NCI-H226 (cell line): ENCODE measurements around the gene KRT86.
"Not testable (repeated sequence)": the region's sequence is repeated elsewhere in the genome, so short reads cannot be mapped to it uniquely, and the experiment has no call there.

ENCODE experiments used
- DNase-seq: peaks from one replicate; pipeline ENCODE4 v3.0.0-alpha.2; 2015

KRT86 gene

DNA sequence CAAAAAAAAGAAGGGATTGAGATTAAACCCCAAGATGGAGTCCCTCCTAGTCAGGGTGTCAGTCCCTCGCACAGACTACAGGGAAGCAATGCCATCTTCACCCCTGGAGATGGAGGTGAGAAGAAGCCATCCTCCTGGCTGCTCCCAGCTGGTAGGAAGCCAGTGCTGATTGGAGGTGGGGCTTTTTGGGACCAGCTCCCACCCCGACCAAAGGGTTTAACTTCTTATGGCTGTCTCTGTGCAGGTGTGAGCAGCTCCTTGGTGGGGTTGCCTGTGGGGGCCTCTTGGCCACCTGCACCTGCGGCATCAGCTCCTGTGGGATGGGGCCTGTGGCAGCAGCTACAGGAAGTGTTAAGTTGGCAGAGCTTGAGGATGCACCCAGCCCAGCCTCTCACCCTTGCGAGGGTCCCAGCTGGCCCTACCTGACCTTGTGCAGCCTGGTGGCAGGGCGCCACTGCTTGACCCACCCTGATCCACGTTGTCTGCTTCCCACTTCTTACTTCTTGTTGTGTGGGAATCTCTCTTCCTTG lies 3.8 kb upstream of the KRT86 start:
- DNase-seq, result no peak

DNA sequence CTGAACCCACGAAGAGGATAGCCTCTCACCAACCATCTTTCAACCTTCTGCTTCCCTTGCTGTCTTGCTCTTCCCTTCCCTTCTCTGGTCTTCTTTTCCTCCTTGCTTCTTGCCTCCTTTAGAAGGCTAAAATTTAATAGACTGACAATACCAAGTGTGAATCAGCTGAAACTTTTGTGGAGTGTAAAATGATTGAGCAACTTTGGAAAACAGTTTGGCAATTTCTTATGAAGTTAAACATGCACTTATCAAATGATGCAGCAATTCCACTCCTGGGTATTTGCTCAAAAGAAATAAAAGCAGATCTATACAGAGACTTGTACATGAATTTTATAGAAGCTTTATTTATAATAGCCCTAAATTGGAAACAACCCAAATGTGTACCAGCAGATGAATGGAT lies 3.3 kb upstream of the KRT86 start:
- no peak for DNase-seq

- no peak for DNase-seq
These were observed 1.2 kb downstream of the KRT86 start for GRCh38 chr12:52275686-52276085.

GRCh38 chr12:52277486-52278245 lies 3.2 kb downstream of the KRT86 start:
- DNase-seq, result no peak

DNA sequence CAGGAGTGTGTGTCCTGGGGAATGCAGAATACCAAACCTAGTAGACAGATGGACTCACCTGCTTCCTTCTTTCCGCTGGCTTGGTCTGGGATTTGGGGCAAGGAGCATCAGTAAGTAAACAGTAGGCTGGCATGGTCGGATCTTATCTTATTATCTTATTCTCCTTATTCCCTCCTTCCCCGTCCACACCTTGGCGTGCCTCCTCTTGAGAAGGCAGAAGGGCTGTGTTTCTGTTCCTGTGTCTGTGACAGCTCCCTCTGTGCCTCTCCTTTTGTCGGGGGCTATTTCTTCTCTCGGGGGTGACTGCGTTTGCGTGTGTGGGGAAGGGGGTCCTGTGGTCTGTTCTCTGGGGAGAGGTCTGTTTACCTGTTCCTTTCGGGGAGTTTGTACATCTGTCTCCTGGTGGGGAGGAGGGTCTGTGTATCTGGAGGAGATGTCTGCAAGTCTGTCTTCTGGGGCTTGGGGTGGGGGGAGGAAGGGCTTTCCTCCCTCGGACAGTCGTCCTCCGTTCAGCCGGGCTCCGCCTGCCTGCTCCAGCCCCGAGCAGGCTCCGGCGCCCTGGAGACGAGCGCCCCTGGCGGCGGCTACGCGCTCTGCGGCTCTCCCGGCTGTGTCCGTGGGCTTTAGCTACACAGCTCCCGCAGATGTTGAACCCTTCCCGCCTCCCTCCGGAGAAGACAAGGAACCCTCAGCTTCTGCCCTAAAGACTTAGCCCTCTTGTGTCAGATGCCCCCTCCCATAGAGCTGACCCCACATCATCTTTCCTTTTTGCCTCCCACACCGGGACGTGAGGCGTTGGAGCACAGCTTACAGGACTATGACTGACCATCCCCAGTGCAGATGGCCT lies 4.4 kb downstream of the KRT86 start:
- DNase-seq, result peak; percentile 80

DNA sequence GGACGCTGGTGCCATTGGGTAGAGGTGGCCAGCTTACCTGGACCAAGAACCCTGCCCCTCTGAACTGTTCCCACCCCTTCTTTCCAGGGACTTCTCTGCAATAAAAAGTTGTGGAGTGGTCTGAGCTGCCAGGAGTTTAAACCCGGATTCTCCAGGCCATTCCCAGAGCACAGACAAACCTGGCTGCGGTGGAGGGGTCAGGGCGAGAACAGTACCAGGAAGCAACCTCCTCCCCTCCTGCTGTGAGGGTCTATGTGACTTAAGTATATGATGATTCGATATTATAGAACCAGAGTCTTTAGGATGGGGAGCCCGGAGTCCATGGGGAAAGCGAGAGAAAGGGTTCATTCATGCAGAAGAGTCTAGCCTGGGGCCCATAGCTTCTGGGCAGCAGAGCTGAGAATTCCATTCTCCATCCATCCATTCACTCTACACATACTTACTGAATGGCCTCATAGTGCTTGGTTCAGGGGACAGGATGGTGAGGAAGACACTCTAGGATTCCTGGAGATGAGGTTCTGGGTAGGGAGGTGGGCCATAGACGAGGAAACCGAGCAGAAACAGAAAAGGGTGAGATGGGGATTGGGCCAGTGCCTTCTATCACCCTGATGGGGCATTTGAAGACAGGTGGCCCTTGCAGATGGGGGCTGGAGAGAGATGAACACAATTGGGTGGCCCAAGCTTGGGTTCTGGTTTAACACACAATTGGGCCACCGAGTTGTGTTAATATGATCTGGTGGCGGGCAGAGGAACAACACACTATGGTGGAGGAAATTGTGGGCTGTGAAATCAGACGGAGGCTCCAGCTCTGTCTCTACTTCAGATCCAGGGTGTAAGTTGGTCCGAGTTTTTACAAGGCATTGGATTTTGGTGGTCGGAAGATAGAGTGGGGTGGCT lies 5.2 kb downstream of the KRT86 start:
- no peak for DNase-seq

DNA sequence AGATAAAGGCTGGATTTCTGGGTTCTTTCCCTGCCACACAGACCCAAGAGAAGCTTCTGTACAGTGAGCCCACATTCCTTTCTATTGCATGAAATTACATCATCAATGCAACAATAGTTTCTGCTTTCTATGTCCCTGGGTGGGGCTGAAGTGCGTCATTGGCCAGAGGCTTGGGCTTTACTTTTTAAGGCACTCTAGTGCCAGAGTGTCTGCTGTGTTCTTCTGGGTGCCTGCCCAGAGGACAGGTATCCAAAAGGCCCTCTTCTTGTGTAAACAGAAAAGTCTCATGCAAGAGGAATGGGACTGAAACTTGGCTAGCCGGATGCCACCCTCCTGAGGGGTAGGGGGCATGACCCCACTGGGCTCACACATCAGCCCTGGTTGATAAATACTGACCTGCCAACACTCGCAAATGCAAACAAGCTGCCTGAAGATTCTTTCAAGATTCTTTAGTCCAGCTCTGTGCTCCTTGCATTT lies 5.9 kb downstream of the KRT86 start:
- DNase-seq, result peak; percentile 99

GRCh38 chr12:52280796-52281560 lies 6.5 kb downstream of the KRT86 start:
- DNase-seq, result peak; percentile 100

- DNase-seq, result no peak
These were observed 10.2 kb downstream of the KRT86 start for GRCh38 chr12:52284562-52285171.

- DNase-seq, result peak; percentile 39
These were observed 10.8 kb downstream of the KRT86 start for GRCh38 chr12:52285172-52285745.

DNA sequence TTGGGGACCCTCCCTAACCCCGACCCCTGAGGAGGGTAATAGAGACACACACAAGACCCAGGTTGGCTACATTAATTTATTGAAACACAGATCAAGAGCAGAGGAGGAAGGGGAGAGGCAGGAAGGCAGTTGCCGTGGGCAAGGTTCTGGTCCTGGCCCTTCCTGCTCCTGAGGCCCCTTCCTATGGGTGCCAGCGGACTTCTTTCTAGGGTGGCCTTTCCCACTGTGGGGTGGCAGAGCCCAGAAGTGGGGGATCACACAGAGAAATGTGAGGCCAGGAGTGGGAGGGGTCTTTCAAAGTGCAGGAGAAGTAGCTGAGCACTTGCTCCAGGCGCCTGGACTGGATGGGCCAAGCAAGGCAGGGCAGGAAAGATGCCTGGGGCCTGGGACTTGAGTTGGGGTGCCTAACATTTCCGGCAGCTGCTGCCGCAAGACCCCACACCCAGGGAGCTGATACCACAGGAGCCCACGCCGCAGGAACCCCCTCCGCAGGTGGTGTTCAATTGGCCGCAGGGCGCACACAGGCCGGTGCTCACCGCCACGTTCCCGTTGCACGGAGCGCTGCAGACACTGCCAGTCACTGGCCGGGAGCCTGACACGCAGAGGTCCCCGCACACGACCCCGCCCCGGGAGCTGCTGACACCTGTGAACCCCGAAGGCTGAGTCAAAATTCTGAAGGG lies 11.5 kb downstream of the KRT86 start:
- DNase-seq, result no peak

GRCh38 chr12:52286857-52287785 lies 12.7 kb downstream of the KRT86 start:
- DNase-seq, result not testable (repeated sequence)

DNA sequence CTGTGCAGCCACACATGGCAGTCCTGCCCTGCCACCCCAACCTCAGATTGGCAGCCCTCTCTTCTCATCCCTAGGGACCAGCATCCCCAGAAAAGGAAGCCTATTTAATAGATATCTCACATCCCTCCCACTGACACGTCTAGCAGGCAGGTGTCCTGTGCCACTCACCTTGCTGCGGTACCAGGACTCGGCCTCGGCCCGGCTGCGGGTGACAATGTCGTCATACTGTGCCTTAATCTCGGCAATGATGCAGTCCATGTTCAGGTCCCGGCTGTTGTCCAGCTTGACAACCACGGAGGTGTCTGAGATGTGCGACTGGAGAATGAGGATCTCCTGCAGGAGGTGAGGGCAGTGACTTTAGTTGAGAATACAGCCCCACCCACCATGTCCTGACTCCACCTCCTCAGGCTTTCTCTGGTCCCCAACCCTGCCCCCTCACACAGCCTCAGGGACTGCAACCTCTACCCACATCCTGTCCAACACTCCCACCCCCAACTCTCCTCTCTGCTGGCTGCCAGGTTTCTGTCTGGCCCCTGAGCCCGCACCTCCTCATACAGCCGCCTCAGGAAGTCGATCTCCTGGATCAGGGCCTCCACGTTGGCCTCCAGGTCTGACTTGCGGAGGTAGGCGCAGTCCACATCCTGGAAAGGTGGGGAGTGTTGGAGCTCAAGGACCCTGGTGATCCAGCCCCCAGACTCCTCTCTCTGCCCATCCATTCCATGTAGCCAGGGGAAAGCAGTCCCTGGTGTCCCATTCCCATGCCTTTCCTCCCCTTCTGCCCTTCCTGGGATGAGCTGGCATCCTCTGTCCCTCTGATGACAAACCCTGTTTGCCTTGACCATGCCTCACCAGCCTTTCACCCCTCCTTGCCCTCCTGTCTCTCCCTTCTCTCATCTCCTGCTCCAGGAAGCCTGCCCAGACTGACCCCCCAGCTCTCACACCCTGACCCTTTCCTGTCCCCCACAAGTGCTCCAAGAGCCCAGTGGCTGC lies 13.7 kb downstream of the KRT86 start:
- not testable (repeated sequence) for DNase-seq

- not testable (repeated sequence) for DNase-seq
These were observed 16.2 kb downstream of the KRT86 start for GRCh38 chr12:52290483-52291134.

DNA sequence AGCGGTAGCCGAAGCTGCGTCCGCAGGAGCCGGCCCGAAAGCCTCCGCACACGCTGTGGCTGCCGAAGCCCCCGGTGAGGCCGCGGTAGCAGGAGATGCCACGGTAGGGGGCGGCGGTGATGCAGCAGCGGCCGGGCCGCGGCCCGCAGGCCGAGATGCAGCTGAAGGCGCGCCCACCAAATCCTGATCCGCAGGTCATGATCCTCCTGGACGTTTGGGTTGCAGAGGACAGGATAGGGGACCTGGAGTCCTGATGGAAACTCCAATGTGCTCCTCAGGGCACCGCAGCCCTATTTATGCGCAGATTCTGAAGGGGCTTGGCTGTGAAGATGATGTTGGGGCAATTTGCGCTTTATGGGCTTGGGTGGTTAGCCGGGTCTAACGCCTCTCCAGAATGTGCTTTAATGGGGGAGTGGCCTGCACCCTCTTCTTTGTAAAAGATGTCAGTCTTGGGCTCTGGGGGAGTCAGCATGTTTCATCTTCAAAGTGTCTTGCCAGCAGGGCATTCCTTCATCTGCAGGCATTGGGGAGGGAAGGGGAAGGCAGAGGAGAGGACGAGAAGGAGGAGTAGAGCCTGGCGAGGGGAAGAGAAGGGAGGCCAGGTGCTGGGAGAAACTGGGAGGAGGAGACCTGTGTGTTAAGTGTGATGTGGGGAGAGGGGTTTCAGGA lies 17.0 kb downstream of the KRT86 start, which contains the start of gene KRT81:
Gene KRT81, minus strand, starts transcription at position 268 of the 669 bp plus-strand sequence. Its CDS starts 69 bp downstream, at position 199.
- DNase-seq, result no peak

DNA sequence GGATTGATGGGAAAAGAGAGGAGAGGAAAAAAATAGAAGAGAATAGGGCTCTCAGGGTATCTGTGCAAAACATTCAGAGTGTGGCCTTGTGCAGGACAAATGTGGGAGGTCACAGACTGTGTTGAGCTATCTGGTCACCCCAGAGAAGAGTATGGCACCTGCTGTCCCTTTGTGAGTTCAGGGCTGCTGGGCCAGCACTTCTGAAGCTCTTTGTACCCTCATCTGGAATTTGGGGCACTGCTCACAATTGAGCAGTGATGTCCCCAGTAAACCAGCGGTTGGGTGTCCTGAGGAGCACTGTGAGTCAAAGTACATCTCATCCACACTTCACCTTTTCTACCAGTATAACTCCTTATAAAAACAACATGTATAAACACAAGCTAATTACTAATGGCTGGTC lies 19.5 kb downstream of the KRT86 start:
- no peak for DNase-seq

GRCh38 chr12:52294803-52295202 lies 20.4 kb downstream of the KRT86 start:
- DNase-seq, result no peak
